Cardiac septum (tissue), 1 donor: ENCODE measurements around the gene PITPNC1. TPM values are rescaled to one million over a fixed set of nuclear protein-coding genes. Genes with fewer than 3 reads are reported as not detected.
"Not testable (repeated sequence)": the region's sequence is repeated elsewhere in the genome, so short reads cannot be mapped to it uniquely, and the experiment has no call there.

Experiments
- DNase-seq: peaks from one replicate; pipeline ENCODE4 v3.0.0-alpha.2; 2020; ENCODE audit warnings: low spot score
- intact Hi-C: fragments of 100-400 bp; cut with DNase I; formaldehyde crosslinking; loops from one replicate; pipeline ENCODE4 v1.14.0; 2022
- total RNA-seq: library from RNA; stranded (reverse); fragmentation: NEBNext Ultra II Directional; extraction: Animal tissue kit (Norgen Biotek cat#: 25700); gene quantifications from one replicate; pipeline ENCODE4 v1.2.1, GENCODE V29; 2021
- donor health status: DM: no; HTN: no; CAD: no.

PITPNC1 gene
- total RNA-seq, 1 donor from 2014 or later: 12.5 TPM

GRCh38 chr17:67619555-67619954 lies 242.5 kb downstream of the PITPNC1 start:
- peak; percentile 57 for DNase-seq
- intact Hi-C loops: no loop called here

DNA sequence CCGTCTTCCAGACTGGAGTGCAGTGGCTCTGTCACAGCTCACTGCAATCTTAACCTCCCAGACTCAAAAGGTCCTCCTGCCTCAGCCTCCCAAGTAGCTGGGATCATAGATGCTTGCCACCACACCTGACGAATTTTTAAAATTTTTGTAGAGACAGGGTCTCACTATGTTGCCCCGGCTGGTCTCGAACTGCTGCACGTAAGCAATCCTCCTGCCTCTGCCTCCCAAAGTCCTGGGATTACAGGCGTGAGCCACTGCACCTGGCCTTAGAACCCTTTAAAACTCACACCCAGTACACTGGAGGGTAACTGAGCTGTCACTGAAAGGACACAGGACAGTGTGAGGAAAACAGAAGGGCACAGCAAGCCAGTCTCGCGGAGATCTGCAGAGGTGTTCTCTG lies 243.0 kb downstream of the PITPNC1 start:
- intact Hi-C loops: no loop called here

DNA sequence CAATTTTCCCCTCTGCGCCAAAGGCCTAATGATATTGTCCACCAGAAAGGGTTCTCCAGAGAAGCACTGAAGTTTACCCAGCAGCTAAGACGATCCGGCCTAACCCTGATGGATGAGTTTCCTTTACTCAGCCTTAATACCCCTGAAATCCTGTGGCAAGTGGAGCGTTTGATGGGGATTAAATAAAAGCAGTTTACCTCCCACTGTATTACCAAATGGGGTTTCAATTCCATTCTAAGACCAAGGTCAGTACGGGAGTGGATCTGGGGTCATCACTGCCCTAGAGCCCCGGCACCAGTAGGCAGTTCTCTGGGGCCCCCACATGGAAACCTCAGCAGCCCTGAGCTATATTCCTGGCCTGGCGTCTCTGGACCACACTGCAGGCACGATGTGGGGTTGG lies 243.6 kb downstream of the PITPNC1 start:
- intact Hi-C loops: no loop called here
- DNase-seq: no peak

More for the DNA sequence above, 243.0 kb downstream of the PITPNC1 start:
- DNase-seq: peak; percentile 33

GRCh38 chr17:67623767-67624166 lies 246.7 kb downstream of the PITPNC1 start:
- DNase-seq: no peak
- intact Hi-C loops: no loop called here

DNA sequence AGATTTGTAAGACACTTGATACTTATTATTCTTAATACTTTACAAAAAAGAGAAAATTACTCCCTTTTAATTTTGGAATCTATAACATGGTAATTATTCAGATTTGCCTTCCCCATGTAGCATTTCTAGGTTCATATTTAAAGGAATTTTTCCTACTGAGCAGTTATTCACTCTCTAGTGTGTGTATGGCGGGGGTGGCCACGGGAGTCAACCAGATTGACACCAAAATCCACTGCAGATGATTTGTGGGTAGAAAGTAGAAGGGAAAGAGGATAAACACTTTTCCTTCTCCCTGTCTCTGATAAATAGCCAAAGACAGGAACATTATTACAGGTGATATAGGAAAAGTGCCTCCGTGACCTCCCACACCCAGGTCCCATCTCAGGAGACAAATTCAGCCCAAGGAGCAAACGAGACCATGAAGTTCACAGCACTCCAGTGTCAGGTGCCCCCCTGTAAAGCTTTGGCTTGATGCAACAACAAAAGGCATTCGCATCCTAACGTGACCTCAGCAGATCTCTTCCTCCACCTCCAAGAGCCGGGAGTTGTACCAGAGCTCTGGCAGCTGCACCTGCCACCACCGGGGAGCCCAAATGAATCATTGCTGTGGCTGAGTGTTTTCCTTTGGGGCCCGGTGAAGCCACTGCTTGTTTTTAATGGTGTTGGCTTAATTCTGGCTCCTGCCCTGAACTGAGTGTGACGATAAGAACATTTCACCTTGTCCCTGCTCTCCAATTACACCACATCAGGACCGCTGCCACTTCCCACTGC lies 248.0 kb downstream of the PITPNC1 start:
- no peak for DNase-seq
- intact Hi-C loops: no loop called here

DNA sequence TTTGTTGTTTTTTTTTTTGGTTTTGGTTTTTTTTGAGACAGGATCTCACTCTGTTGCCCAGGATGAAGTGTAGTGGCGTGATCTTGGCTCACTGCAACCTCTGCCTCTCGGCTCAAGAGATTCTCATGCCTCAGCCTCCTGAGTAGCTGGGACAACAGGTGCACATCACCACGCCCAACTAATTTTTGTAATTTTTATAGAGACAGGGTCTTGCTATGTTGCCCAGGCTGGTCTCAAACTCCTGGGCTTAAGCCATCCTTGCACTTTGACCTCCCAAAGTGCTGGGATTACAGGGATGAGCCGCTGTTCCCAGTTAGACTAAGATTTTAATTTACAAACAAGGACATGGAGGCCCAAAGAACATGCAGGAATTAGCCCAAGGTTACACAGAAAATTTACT lies 248.9 kb downstream of the PITPNC1 start:
- intact Hi-C loops: no loop called here
- no peak for DNase-seq

DNA sequence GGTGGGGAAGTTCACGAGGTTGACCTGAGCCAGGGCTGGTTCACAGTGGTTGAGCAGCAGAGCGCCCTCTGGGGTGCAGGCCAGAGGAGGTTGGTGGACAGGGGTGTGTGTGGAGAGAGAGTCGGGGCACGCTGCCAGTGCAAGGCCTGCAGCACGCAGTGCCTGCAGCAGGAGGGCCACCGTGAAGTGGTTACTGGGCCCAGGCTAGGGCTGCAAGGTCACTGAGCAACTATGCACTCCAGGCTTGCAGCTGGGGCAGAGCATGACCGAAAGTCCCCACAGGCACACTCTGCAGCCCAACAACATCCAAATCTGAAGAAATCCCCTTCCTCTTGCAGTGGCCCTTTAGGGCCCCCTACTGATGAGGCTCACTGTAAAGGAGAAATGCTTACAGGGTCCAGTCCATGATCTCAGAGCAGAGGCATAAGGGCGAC lies 251.5 kb downstream of the PITPNC1 start:
- no peak for DNase-seq
- intact Hi-C loops: no loop called here

DNA sequence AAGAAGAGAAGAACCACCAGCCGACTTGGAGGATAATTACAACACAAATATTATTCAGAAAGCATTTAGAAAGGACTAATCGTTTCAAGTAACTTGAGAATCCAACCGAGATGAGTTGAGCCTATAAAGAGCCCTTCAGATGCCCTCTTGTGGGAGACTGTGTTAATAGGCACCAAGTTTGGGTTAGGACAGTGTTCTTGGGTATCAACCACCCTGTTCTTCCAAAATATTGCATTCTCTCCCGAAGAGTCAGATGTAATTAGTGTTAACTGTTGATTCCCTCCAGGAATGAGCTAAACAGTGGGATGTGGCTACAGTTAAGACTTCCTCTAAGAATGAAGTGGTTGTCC lies 252.9 kb downstream of the PITPNC1 start:
- intact Hi-C loops: loop anchor here (5.0 kb wide), 1 partner anchor 253 kb away; the partner anchor contains the start of gene PITPNC1
- no peak for DNase-seq

GRCh38 chr17:67630836-67631235 lies 253.8 kb downstream of the PITPNC1 start:
- DNase-seq: not testable (repeated sequence)
- intact Hi-C loops: loop anchor here (5.0 kb wide), 1 partner anchor 254 kb away; the partner anchor contains the start of gene PITPNC1

GRCh38 chr17:67632141-67632540 lies 255.1 kb downstream of the PITPNC1 start:
- no peak for DNase-seq
- intact Hi-C loops: loop anchor here (2.0 to 5.0 kb wide), 3 partner anchors 57 to 255 kb away; partner anchors contain the start of gene PITPNC1

- intact Hi-C loops: loop anchor here (2.0 to 5.0 kb wide), 3 partner anchors 55 to 256 kb away; partner anchors contain the start of gene PITPNC1
- peak; percentile 84 for DNase-seq
These were observed 256.7 kb downstream of the PITPNC1 start for GRCh38 chr17:67633751-67634211.

GRCh38 chr17:67635681-67636080 lies 258.6 kb downstream of the PITPNC1 start:
- intact Hi-C loops: no loop called here

DNA sequence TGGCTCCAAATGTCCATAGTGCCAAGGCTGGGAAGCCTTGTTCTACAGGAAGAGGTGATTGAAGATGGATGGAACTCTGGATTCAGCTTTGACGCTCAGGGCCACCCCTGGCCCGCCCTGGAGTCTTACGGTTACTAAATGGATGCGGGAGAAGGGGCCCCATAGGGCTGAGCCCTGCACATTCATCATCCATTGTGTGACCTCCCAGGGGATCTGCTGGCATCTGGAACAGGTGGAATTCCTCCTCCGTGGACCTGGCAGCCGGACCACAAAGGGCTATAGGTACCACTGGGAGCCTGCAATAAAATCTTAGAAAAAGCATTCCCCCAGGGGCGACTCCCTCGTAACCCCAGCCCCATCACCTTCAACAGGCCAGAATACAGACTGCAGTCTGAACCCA lies 259.2 kb downstream of the PITPNC1 start:
- intact Hi-C loops: no loop called here
- no peak for DNase-seq

More at GRCh38 chr17:67635681-67636080, 258.6 kb downstream of the PITPNC1 start:
- DNase-seq: no peak

- intact Hi-C loops: no loop called here
- DNase-seq: no peak
These were observed 259.9 kb downstream of the PITPNC1 start for GRCh38 chr17:67636834-67637520.

- DNase-seq: no peak
- intact Hi-C loops: no loop called here
These were observed 261.0 kb downstream of the PITPNC1 start for GRCh38 chr17:67637901-67638641.

DNA sequence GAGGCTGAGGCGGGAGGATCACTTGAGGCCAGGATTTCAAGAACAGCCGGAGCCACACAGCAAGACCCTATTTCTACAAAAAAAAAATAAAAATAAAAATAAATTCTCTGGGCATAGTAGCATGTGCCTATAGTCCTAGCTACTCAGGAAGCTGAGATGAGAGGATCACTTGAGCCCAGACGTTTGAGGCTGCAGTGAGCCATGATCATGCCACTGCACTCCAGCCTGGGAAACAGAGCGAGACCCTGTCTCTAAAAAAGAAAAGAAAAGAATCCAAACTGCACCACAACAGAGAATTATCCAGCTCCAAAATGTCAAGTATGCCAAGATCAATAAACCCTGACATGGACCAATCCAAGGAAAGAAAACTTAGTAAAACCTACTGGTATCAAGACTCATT lies 261.8 kb downstream of the PITPNC1 start:
- intact Hi-C loops: no loop called here
- DNase-seq: no peak

- intact Hi-C loops: no loop called here
These were observed 262.5 kb downstream of the PITPNC1 start for GRCh38 chr17:67639555-67639954.

DNA sequence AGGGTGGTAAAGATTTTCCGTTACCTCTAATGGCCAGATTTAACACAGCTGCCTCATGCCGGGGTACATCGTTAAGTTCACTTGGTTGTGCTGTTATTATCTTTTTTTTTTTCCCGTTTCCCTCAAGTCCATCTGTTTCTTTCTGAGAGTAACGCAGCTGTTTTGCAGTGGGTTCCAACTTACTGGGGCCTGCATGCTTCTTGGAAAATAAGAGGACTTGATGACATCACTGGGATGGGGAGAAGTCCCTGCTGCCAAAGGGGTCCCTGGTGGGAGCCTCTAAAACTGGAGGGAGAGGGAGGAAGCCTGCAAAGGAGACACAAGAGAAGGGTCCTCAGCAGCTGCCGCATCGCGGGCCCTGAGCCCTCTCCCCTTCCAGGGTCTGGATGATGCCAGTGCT lies 262.9 kb downstream of the PITPNC1 start:
- intact Hi-C loops: no loop called here
- no peak for DNase-seq

More at GRCh38 chr17:67639555-67639954, 262.5 kb downstream of the PITPNC1 start:
- no peak for DNase-seq

- DNase-seq: no peak
- intact Hi-C loops: no loop called here
These were observed 265.4 kb downstream of the PITPNC1 start for GRCh38 chr17:67642488-67642887.

DNA sequence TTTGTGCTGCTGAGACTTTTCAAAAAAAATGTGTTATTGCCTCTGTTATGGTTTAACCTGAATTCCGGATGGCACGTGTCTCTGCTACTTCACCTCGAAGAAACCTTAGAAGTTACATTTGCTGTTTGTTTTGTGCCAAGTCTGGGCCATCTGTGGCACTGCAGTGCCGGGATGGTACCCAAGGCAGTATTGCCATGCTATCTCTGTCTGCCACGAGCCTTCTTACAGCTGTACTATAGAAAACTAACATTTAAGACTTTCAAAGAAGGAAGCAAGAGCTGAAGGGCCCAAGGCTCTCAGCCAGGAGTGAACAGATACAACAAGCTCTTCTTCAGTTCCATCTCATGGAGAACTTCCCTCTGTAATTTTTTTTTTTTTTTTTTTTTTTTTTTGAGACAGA lies 267.0 kb downstream of the PITPNC1 start:
- DNase-seq: no peak
- intact Hi-C loops: no loop called here
